GM23248 (cell line): ENCODE results near the gene IQSEC3.

Experiments
- EZH2 ChIP-seq: fragments of 200-600 bp; sonication (generic); IDR thresholded peaks from 2 replicates; pipeline ENCODE4 v1.6.1; 2018; ENCODE audit warnings: antibody characterized with exemption, mild to moderate bottlenecking; ENCODE audit not compliant: insufficient read depth, poor library complexity, severe bottlenecking
- EZH2phosphoT487 ChIP-seq: fragments of 200-600 bp; sonication (generic); IDR thresholded peaks from 2 replicates; pipeline ENCODE4 v1.6.1; 2018; ENCODE audit warnings: antibody characterized with exemption, moderate library complexity, mild to moderate bottlenecking, low read depth; ENCODE audit not compliant: insufficient read depth

GRCh38 chr12:93266-94005 lies 26.9 kb downstream of the IQSEC3 start:
- no peak for TF ChIP-seq EZH2phosphoT487
- no peak for TF ChIP-seq EZH2
